GM21737 (cell line): ENCODE results near the gene GREB1.

ENCODE experiments used
- ATAC-seq: cut with Tn5 transposase; IDR thresholded peaks from one replicate; pipeline ENCODE4 v1.9.1; 2021; ENCODE audit warnings: mild to moderate bottlenecking, moderate library complexity; ENCODE audit not compliant: unreplicated experiment

The GREB1 gene

DNA sequence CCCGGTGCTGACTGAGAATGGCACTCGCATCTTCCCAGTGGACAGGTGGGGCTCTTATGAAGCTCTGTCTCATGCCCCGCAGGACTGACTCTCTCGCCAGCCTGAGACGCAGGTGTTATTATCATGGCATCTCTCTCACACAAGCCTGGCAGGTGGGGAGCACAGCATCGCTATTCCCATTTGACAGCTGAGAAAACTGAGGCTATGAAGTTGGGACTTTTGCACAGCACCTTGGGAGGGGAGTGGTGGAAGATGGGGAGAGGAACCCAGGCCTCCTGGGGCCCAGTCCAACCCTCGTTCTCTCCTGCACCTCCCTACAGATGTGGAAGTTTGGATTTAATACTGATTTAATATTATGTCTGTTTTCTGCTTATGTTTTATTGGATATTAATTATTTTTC lies 145.2 kb downstream of the GREB1 start:
- no peak for ATAC-seq

DNA sequence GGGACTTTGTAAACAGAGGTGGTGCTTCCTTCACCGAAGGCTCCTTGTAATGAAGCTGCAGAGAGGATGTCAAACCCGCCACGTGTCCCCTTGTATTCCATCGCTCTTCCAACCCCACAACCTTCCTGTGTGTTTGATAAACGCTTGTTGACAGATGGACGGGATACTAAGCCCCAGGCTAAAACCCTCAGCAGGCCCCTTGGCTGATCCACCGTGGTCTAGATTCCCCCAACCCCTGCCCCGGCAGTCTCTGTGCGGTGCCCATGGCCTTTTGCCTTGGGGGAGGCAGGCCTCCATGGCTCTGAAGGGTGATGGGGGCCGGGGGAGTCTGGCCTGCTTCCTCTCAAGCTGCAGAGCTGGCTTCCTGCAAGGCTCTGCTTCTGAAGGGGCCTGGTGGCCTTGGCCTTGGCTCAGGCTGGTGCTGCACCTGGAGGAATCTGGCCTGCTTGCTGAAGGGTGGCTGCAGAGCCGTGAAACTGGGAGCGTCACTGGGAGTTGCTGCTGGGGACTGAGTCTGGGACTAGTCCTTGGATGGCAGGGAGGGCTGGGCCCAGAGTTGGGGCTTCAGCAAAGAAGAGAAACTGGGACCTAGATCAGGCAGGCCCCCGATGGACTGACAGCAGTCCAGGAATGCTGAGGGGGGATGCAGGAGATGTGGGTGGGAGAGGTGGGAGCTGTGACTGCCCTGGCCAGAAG lies 145.8 kb downstream of the GREB1 start:
- ATAC-seq: no peak

DNA sequence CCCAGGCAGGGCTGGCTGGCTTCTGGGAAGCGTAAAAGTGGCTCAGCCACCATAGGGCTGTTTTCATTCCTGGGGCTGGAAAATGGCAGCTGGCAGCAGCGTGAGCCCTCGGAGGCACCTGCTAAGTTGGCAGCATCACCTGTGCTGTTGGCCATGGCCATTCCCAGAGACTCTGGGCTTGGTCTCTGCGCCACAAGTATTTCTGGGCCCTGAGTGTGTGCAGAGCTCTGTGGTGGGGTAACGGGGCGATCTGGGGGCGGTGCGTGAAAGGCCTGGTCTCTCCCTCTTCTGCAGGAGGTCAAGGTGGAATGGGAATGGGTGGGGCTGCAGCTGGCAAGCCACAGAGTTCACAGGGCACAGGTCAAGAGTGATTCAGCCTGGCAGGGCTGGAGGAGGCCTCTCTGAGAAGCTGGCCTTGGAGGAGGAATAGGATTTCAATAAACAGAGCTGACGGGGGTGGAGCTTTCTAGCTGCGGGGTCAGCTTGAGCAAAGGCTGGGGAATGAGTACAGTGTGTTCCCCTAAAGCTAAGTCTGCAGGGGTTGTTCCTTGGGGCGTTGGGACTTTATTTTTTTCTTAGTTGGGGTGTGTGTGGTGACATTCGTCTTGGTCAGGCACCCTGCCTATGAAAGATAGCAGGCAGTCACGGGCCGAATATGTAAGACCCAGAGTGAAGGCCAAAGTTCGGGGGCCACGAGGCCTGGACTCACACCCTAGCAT lies 146.5 kb downstream of the GREB1 start:
- ATAC-seq: no peak

- ATAC-seq: no peak
These were observed 147.3 kb downstream of the GREB1 start for GRCh38 chr2:11680901-11681721.

GRCh38 chr2:11681722-11682589 lies 148.1 kb downstream of the GREB1 start:
- no peak for ATAC-seq

DNA sequence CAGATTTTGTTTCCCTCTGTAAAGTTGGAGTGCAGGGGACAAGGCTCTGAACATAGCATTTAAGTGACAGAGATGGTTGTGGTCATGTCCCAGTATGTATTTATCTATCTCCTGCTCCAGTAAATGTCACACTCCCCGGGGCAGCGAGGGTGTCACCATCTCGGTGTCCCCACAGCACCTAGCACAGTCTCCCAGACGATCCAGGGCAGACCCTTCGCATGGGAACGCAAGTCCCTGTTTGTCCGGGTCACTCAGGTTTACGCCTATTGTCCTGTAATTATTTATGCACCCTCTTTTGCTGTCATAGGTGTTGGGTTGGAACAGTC lies 148.7 kb downstream of the GREB1 start:
- no peak for ATAC-seq

GRCh38 chr2:11683476-11683875 lies 149.6 kb downstream of the GREB1 start:
- no peak for ATAC-seq

GRCh38 chr2:11683966-11684365 lies 150.1 kb downstream of the GREB1 start:
- ATAC-seq: no peak

DNA sequence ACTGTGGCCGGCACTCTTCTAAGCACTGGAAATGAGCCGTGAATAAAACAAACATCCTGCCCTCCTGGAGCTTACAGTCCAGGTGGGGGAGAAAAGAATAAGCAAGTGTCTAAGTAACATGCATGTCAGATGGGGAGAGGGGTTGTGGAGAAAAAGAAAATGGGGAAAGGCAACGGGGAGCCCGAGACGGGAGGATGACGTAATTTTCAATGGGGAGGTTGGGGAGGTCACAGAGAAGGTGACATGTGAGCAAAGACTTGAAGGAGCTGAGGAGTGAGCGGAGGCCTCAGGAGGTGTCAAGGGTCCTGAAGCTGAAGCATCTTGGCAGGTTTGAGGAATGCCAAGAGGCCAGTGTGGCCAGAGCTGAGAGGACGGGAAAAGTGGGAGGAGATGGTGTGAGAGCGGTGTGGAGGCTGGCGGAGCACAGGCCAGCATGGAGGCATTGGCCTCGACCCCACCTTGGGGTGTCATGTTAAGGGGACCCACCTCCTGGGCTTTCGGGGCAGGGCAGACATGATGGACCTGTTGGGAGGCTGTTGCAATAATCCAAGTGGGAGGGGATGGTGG lies 151.1 kb downstream of the GREB1 start:
- no peak for ATAC-seq

- no peak for ATAC-seq
These were observed 152.1 kb downstream of the GREB1 start for GRCh38 chr2:11685906-11686470.

DNA sequence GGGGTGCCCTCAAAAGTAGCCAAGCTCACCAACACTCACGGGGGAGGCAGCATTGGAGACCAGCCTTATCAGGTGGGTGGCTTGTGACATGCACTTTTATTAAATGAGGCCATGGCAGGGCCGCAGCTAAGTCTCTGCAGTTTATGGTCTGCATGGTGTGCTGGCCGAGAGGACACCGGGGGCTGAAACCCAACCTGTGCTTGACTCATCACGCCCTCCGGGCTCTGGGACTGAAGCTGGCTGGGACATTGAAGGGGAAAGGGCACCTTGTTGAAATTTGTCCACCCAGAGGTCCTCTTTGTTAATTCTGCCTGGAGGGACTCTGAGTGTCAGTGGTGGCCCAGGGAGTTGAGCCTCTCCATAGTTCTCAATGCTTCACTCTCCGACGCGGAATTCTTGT lies 153.9 kb downstream of the GREB1 start:
- no peak for ATAC-seq

DNA sequence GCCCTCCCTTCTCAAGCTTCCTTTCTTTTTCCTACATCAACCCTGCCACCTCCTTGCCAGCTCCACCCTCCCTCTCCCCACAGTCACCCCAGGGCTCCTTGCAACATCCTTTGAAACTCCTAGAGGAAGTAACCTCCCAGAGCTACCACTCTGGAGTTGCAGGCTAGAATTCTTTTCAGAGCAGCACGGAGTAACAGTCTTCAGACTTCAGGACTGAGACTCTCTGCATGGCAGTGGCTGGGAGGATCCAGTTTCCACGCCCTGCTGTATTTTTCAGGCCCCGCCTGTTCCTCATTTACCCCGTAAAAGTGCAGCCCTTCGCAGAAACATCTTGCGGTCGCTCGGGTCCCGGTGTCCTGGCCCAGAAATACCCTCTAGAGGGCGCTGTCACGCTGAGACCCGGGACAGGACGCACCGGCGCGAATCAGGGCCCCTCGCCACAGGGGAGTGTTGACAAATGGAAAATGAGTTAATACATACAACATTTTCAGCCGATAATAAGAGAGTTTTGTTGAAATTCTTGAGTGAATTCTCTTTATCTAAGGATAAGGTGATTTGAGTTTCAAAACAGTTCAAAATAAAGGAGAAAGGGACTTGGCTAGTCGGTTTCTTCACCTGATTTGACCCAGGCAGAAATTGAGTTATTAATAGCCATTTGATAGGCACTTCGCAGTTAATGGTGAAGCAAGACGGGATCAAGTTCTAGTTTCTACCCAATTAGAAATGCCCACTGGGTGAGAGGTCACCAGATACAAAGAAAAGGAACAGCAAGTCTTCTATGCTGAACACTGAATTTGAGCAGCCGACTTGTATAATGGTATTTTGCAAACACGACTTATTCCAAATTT lies 154.6 kb downstream of the GREB1 start:
- ATAC-seq: no peak

GRCh38 chr2:11691076-11691660 lies 157.3 kb downstream of the GREB1 start:
- no peak for ATAC-seq
